Ovary (tissue), 9 donors: ENCODE measurements around the gene CD40. TPM values are rescaled to one million over a fixed set of nuclear protein-coding genes. Genes with fewer than 3 reads are reported as not detected.

ENCODE experiments used
- DNase-seq, 5 donors: peaks; one replicate each; pipeline ENCODE4 v3.0.0-alpha.2; 2019 to 2020
- H3K27ac ChIP-seq, 2 donors: fragments of 200-600 bp; one replicate each; pipeline versions ENCODE4 v1.5.1 to v1.8.0; 2019 to 2022
- H3K27me3 ChIP-seq: fragments of 200-600 bp; one replicate; pipeline ENCODE4 v1.8.0; 2022
- H3K36me3 ChIP-seq: fragments of 200-600 bp; sonication (generic); one replicate; pipeline ENCODE4 v1.5.1; 2019
- H3K4me1 ChIP-seq: one replicate; pipeline ENCODE4 v1.8.1; 2013; ENCODE audit warnings: mild to moderate bottlenecking, moderate library complexity; ENCODE audit not compliant: insufficient read depth
- H3K4me3 ChIP-seq: fragments of 200-600 bp; sonication (generic); one replicate; pipeline ENCODE4 v1.5.1; 2017
- H3K9me3 ChIP-seq, 2 donors: fragments of 200-600 bp in 1 of 2; sonication (generic) in 1 of 2; one replicate each; pipeline versions ENCODE4 v1.5.1 to v1.8.1; 2013 to 2019; ENCODE audit warnings: mild to moderate bottlenecking in 1 of 2, moderate library complexity in 1 of 2
- CTCF ChIP-seq, 3 donors: fragments of 450-650 bp in 2 of 3; fragments of 200-600 bp in 1 of 3; IDR thresholded peaks; one replicate each; pipeline versions ENCODE4 v1.5.1 to v1.8.0; 2016 to 2022; ENCODE audit warnings: antibody characterized with exemption in 3 of 3, mild to moderate bottlenecking in 1 of 3
- EP300 ChIP-seq: sonication (generic); formaldehyde crosslinking; IDR thresholded peaks from one replicate; pipeline ENCODE4 v1.6.1; 2017; ENCODE audit warnings: antibody characterized with exemption
- POLR2A ChIP-seq: fragments of 450-650 bp; IDR thresholded peaks from one replicate; pipeline ENCODE4 v1.6.1; 2017; ENCODE audit warnings: antibody characterized with exemption, mild to moderate bottlenecking, moderate library complexity
- WGBS, 3 donors: extraction: QIAGEN DNeasy Blood & Tissue Kit in 1 of 3; methylation state at CpG; one replicate each; pipeline versions ENCODE4 v1.1.5 to v1.1.7; 2013 to 2017; 5-methylcytosine and 5-hydroxymethylcytosine counted together
- intact Hi-C, 4 donors: fragments of 100-400 bp; cut with DNase I; formaldehyde crosslinking; loops; one replicate each; pipeline versions ENCODE4 v1.11.0 to v1.15.1; 2022 to 2023
- polyA plus RNA-seq, 2 donors: library from polyadenylated mRNA; stranded (reverse); fragments of 200-250 nt in 1 of 2; fragments of 350-450 nt in 1 of 2; fragmentation: Illumina TruSeq in 1 of 2; extraction: RNeasy Lipid Tissue Mini Kit (QIAGEN cat#74804) in 1 of 2; gene quantifications; one replicate each; pipeline ENCODE4 v1.2.3, GENCODE V29; 2013 to 2014
- total RNA-seq, 7 donors: library from RNA; depleted of rRNA in 2 of 7; stranded (reverse); fragments of >200 nt in 2 of 7; fragmentation: NEBNext Ultra II Directional in 3 of 7; extraction: Animal tissue kit (Norgen Biotek cat#: 25700) in 3 of 7; gene quantifications; one replicate each; pipeline versions ENCODE4 v1.1.0 to v1.2.4, GENCODE V29; 2016 to 2023
- donor health status: DM: no; HTN: no; CAD: no; lungs with moderate emphysema.
- donor health status: DM: no; HTN: no; CAD: no.
- donor health status: Bipolar disorder and iron deficiency.
- donor health status: DM: yes; HTN: yes; CAD: no.
- donor health status: DM: no; HTN: no; CAD: no.
- donor health status: DM: yes; HTN: yes; CAD: no.

CD40 gene
- total and polyA plus RNA-seq, 9 donors, result 14.4 to 35.7 (median 21.6) TPM

DNA sequence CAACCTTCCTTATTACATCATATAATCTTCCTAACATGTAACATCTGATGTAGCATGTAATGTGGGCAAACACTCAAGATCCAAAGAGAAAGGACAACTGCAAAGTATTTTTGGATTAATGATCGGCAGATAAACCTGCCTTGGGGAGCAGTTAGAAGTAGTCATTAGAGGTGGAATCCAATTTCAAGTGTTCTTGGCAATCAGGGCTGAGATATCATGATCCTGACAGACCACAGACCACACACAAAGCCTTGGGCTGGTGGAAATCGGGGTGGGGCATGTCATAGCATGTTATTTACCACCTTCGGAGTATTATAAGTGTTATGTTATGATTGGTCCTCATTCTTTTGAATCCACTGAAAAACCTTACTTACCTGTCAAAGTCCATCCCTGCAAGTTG is 44.7 kb upstream of the CD40 start:
- 86 to 87% (median 86%) methylated on average over 3 of the region's 3 CpGs for WGBS, 3 donors

DNA sequence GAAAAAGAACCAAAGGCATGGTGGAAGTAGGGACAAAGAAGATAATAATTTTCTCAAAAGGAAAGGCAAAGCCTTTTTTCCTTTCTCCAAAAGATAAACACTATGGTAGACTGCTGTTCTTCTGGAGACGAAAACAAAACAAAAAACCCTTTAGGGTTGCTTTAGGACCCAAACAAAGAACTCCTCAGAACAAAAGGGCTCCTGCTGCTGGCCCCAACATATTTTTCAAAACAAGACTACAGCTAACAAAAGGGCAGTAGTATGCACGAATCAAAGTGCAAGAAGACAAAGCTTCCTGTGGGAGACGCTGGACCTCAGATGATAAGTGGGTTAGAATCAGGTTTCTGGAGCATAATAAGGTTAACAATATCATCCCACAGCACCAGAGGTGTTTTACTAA is 44.1 kb upstream of the CD40 start:
- H3K4me3 ChIP-seq, result no peak overlapping the region
- WGBS, 3 donors, result 22 to 37% (median 27%) methylated on average over 3 of the region's 3 CpGs
- H3K4me1 ChIP-seq, result peaks cover 8% of the 10 kb centered on the region
- H3K9me3 ChIP-seq, result no peaks in the 10 kb centered on the region
- intact Hi-C loops, result no loop called here
- no peaks in the 10 kb centered on the region for H3K36me3 ChIP-seq
- H3K27me3 ChIP-seq, result no peaks in the 10 kb centered on the region
- DNase-seq, result no peak
- TF ChIP-seq CTCF (IDR thresholded peaks at IDR 0.05) (no peak), POLR2A (no peak), EP300 (no peak)
- H3K27ac ChIP-seq, result no peak overlapping the region

More for the DNA sequence above, 44.7 kb upstream of the CD40 start:
- Histone ChIP-seq H3K4me1 (peaks cover 5% of the 10 kb centered on the region), H3K9me3 (no peaks in the 10 kb centered on the region), H3K36me3 (no peaks in the 10 kb centered on the region), H3K27ac (no peak overlapping the region), H3K27me3 (no peaks in the 10 kb centered on the region), H3K4me3 (no peak overlapping the region)
- TF ChIP-seq EP300 (no peak), POLR2A (no peak), CTCF (IDR thresholded peaks at IDR 0.05) (no peak)
- no peak for DNase-seq
- intact Hi-C loops, result no loop called here

GRCh38 chr20:46076806-46077205 is 41.3 kb upstream of the CD40 start:
- H3K36me3 ChIP-seq, result no peaks in the 10 kb centered on the region
- no peak overlapping the region for H3K4me3 ChIP-seq
- intact Hi-C loops, result no loop called here
- peaks cover 10% of the 10 kb centered on the region for H3K4me1 ChIP-seq
- no peaks in the 10 kb centered on the region for H3K9me3 ChIP-seq
- DNase-seq, result no peak
- no peak for TF ChIP-seq EP300
- no peak for TF ChIP-seq CTCF (IDR thresholded peaks at IDR 0.05)
- no peak for TF ChIP-seq POLR2A
- no peaks in the 10 kb centered on the region for H3K27me3 ChIP-seq
- WGBS, 3 donors, result 86 to 97% (median 86%) methylated on average over 7 of the region's 7 CpGs
- no peak overlapping the region for H3K27ac ChIP-seq

- no peaks in the 10 kb centered on the region for H3K36me3 ChIP-seq
- H3K27ac ChIP-seq, result no peak overlapping the region
- H3K27me3 ChIP-seq, result no peaks in the 10 kb centered on the region
- no peaks in the 10 kb centered on the region for H3K9me3 ChIP-seq
- intact Hi-C loops, result no loop called here
- WGBS, 3 donors, result 91 to 94% (median 92%) methylated on average over 8 of the region's 8 CpGs
- peaks cover 10% of the 10 kb centered on the region for H3K4me1 ChIP-seq
- TF ChIP-seq CTCF (IDR thresholded peaks at IDR 0.05), result no peak
- no peak for TF ChIP-seq EP300
- TF ChIP-seq POLR2A, result no peak
- no peak for DNase-seq
- H3K4me3 ChIP-seq, result no peak overlapping the region
Observed at GRCh38 chr20:46077642-46078305, 40.3 kb upstream of the CD40 start.
